Nephron (organoid): ENCODE data around the gene SHISA7.
A peak's percentile ranks its signal among the peaks of the same experiment; 100 is the strongest.
"Not testable (repeated sequence)": the region's sequence is repeated elsewhere in the genome, so short reads cannot be mapped to it uniquely, and the experiment has no call there.

ENCODE experiments used
- H3K27ac Mint-ChIP-seq, 3 experiments: 2 replicates each; pipeline ENCODE4 v1.8.0; 2020; ENCODE audit warnings: mixed read lengths in 3 of 3, mild to moderate bottlenecking in 2 of 3, moderate library complexity in 1 of 3
- H3K27me3 Mint-ChIP-seq: 2 replicates; pipeline ENCODE4 v1.8.0; 2021; ENCODE audit warnings: low read depth, mild to moderate bottlenecking, moderate library complexity, mixed read lengths
- H3K36me3 Mint-ChIP-seq: 2 replicates; pipeline ENCODE4 v1.8.0; 2020; ENCODE audit warnings: low read depth, mixed read lengths
- H3K4me1 Mint-ChIP-seq: 2 replicates; pipeline ENCODE4 v1.8.0; 2020; ENCODE audit warnings: mixed read lengths
- H3K4me3 Mint-ChIP-seq, 3 experiments: 2 replicates each; pipeline ENCODE4 v1.8.0; 2020; ENCODE audit warnings: mild to moderate bottlenecking in 3 of 3, mixed read lengths in 3 of 3, moderate library complexity in 2 of 3
- H3K9me3 Mint-ChIP-seq: 2 replicates; pipeline ENCODE4 v1.8.0; 2020; ENCODE audit warnings: mixed read lengths
- CTCF ChIP-seq, 3 experiments: fragments of 200-600 bp; sonication (generic); IDR thresholded peaks; one replicate each; pipeline ENCODE4 v1.5.0; 2021; ENCODE audit warnings: antibody characterized with exemption in 3 of 3; ENCODE audit not compliant: unreplicated experiment in 3 of 3

The SHISA7 gene

GRCh38 chr19:55406826-55407549 lies 36.1 kb downstream of the SHISA7 start:
- H3K4me1 Mint-ChIP-seq = peaks cover 30% of the 10 kb centered on the region
- TF ChIP-seq CTCF (IDR thresholded peaks at IDR 0.05; ENCODE audit: unreplicated experiment in 3 of 3) = no peak
- peak overlapping the region; percentile 33 to 99 (median 50) for H3K27ac Mint-ChIP-seq
- H3K4me3 Mint-ChIP-seq = peak overlapping the region; percentile 91 to 97 (median 97)
- H3K27me3 Mint-ChIP-seq = peaks cover 9% of the 10 kb centered on the region
- peaks cover 5% of the 10 kb centered on the region for H3K9me3 Mint-ChIP-seq
- peaks cover 34% of the 10 kb centered on the region for H3K36me3 Mint-ChIP-seq

- Mint-ChIP-seq H3K9me3 (peaks cover 5% of the 10 kb centered on the region), H3K27me3 (peaks cover 9% of the 10 kb centered on the region)
Observed at GRCh38 chr19:55406091-55406825, 36.8 kb downstream of the SHISA7 start.

GRCh38 chr19:55405638-55406037 lies 37.5 kb downstream of the SHISA7 start:
- H3K27ac Mint-ChIP-seq = peak overlapping the region; percentile 16 to 50 (median 39)
- H3K27me3 Mint-ChIP-seq = peaks cover 6% of the 10 kb centered on the region
- peaks cover 30% of the 10 kb centered on the region for H3K4me1 Mint-ChIP-seq
- peaks cover 5% of the 10 kb centered on the region for H3K9me3 Mint-ChIP-seq
- peaks cover 41% of the 10 kb centered on the region for H3K36me3 Mint-ChIP-seq
- TF ChIP-seq CTCF (IDR thresholded peaks at IDR 0.05; ENCODE audit: unreplicated experiment in 3 of 3) = no peak
- H3K4me3 Mint-ChIP-seq = peak overlapping the region; percentile 91 to 97 (median 97)

More at GRCh38 chr19:55406091-55406825, 36.8 kb downstream of the SHISA7 start:
- peaks cover 30% of the 10 kb centered on the region for H3K4me1 Mint-ChIP-seq
- H3K4me3 Mint-ChIP-seq = peak overlapping the region; percentile 91 to 97 (median 97)
- H3K36me3 Mint-ChIP-seq = peaks cover 38% of the 10 kb centered on the region
- peak overlapping the region; percentile 16 to 50 (median 39) for H3K27ac Mint-ChIP-seq
- TF ChIP-seq CTCF (IDR thresholded peaks at IDR 0.05; ENCODE audit: unreplicated experiment in 3 of 3) = no peak

- no peak for TF ChIP-seq CTCF (IDR thresholded peaks at IDR 0.05; ENCODE audit: unreplicated experiment in 3 of 3)
- peaks cover 32% of the 10 kb centered on the region for H3K4me1 Mint-ChIP-seq
- no peak overlapping the region for H3K4me3 Mint-ChIP-seq
- peaks cover 51% of the 10 kb centered on the region for H3K36me3 Mint-ChIP-seq
- no peaks in the 10 kb centered on the region for H3K27me3 Mint-ChIP-seq
- H3K9me3 Mint-ChIP-seq = no peaks in the 10 kb centered on the region
- peak overlapping the region in 1 of 3 experiments; percentile 9 for H3K27ac Mint-ChIP-seq
Observed at GRCh38 chr19:55402509-55402908, 40.6 kb downstream of the SHISA7 start.

GRCh38 chr19:55401390-55401789 lies 41.7 kb downstream of the SHISA7 start:
- H3K4me3 Mint-ChIP-seq, H3K27me3 Mint-ChIP-seq, H3K9me3 Mint-ChIP-seq, H3K27ac Mint-ChIP-seq: not testable (repeated sequence)
- H3K36me3 Mint-ChIP-seq = peaks cover 47% of the 10 kb centered on the region
- peaks cover 26% of the 10 kb centered on the region for H3K4me1 Mint-ChIP-seq

- no peak for TF ChIP-seq CTCF (IDR thresholded peaks at IDR 0.05; ENCODE audit: unreplicated experiment in 3 of 3)
- H3K27ac Mint-ChIP-seq = no peak overlapping the region
- H3K27me3 Mint-ChIP-seq = no peaks in the 10 kb centered on the region
- no peaks in the 10 kb centered on the region for H3K9me3 Mint-ChIP-seq
- H3K36me3 Mint-ChIP-seq = peaks cover 38% of the 10 kb centered on the region
- no peak overlapping the region for H3K4me3 Mint-ChIP-seq
- peaks cover 17% of the 10 kb centered on the region for H3K4me1 Mint-ChIP-seq
Observed at GRCh38 chr19:55400281-55401087, 42.6 kb downstream of the SHISA7 start.
